Stimulated activated CD8-positive, alpha-beta memory T cell treated with anti-CD3 and anti-CD28 coated beads, Interleukin-12 subunit alpha, Interleukin-12 subunit beta, amount 100 ng/mL, for 24 hours (primary cell): Measurements from ENCODE around the gene NTNG2.
A peak's percentile ranks its signal among the peaks of the same experiment; 100 is the strongest.

Experiments
- DNase-seq: peaks from one replicate; pipeline ENCODE4 v3.0.0-alpha.2; 2020; ENCODE audit errors: extremely low read depth

Gene NTNG2

GRCh38 chr9:132235894-132236661 is 74.2 kb downstream of the NTNG2 start:
- DNase-seq = peak; percentile 45

- DNase-seq = no peak
These were observed 74.9 kb downstream of the NTNG2 start for GRCh38 chr9:132236662-132237311.

- DNase-seq = no peak
These were observed 75.6 kb downstream of the NTNG2 start for GRCh38 chr9:132237481-132237880.

GRCh38 chr9:132238026-132238972 is 76.4 kb downstream of the NTNG2 start:
- DNase-seq = no peak

GRCh38 chr9:132238992-132239391 is 77.1 kb downstream of the NTNG2 start:
- no peak for DNase-seq

- DNase-seq = no peak
These were observed 77.7 kb downstream of the NTNG2 start for GRCh38 chr9:132239518-132239917.

- no peak for DNase-seq
These were observed 78.4 kb downstream of the NTNG2 start for GRCh38 chr9:132239999-132240840.

GRCh38 chr9:132240841-132241482 is 79.1 kb downstream of the NTNG2 start:
- DNase-seq = peak; percentile 95

- DNase-seq = no peak
These were observed 79.6 kb downstream of the NTNG2 start for GRCh38 chr9:132241483-132241839.

GRCh38 chr9:132241840-132242620 is 80.2 kb downstream of the NTNG2 start:
- DNase-seq = no peak

- DNase-seq = no peak
These were observed 80.8 kb downstream of the NTNG2 start for GRCh38 chr9:132242621-132243155.

- DNase-seq = no peak
These were observed 81.6 kb downstream of the NTNG2 start for GRCh38 chr9:132243156-132244074.

GRCh38 chr9:132244582-132245455 is 83.0 kb downstream of the NTNG2 start:
- DNase-seq = no peak

GRCh38 chr9:132245465-132245864 is 83.6 kb downstream of the NTNG2 start:
- no peak for DNase-seq

- DNase-seq = no peak
These were observed 86.1 kb downstream of the NTNG2 start for GRCh38 chr9:132247942-132248341.

- DNase-seq = no peak
These were observed 87.3 kb downstream of the NTNG2 start for GRCh38 chr9:132249123-132249522.

GRCh38 chr9:132249690-132250089 is 87.8 kb downstream of the NTNG2 start:
- no peak for DNase-seq
